ENCODE measurements around the gene TUBB. TPM values are rescaled to one million over a fixed set of nuclear protein-coding genes. Genes with fewer than 3 reads are reported as not detected.

The TUBB gene
- polyA plus RNA-seq, 1 of the 3 experiments (the other 2 are of a cell fraction), result 1,037 TPM

DNA sequence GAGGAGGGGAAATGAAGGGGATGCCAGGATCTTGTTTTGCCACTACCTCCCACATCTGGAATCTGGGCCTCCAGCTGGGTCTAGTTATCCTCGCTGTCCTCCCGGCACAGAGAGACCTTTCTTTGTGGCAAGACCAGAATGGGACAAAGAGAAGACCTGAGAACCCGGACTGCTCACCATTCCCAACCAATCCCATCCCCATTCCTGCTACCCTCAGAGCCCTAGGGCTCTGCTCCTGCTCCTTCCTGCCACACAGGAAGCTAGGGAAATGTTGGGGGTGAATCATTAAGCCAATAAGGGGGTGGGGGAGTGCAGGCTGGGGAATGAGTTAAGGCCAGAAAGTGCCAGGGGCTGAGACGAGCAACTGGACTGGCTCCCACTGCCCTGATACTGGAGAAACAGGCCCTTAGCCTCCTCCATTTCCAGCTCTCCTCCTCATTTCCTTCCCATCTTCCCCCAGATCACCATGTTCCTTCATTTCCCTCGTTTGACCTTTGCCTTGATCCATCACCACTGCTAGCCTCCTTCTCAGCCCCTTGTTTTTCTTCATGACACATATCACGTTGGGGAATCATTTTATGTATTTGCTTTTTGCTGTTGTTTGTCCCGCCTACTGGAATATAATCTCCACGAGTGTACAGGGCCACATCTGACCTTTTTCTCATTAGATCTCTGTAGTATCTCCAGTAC is 28.8 kb downstream of the TUBB start:
- peak overlapping the region; percentile 2; the same call in 1 of the 2 replicates for H3K9ac ChIP-seq
- TF ChIP-seq USF1 (IDR thresholded peaks at IDR 0.05; ENCODE audit: borderline replicate concordance, low read depth), result no peak
- TF ChIP-seq, protein P1, sequence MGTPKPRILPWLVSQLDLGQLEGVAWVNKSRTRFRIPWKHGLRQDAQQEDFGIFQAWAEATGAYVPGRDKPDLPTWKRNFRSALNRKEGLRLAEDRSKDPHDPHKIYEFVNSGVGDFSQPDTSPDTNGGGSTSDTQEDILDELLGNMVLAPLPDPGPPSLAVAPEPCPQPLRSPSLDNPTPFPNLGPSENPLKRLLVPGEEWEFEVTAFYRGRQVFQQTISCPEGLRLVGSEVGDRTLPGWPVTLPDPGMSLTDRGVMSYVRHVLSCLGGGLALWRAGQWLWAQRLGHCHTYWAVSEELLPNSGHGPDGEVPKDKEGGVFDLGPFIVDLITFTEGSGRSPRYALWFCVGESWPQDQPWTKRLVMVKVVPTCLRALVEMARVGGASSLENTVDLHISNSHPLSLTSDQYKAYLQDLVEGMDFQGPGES (IDR thresholded peaks at IDR 0.05; ENCODE audit: low read depth, low read length), result no peak
- no peak for TF ChIP-seq RFX5 (IDR thresholded peaks at IDR 0.05; ENCODE audit: low read length)
- peak overlapping the region; percentile 29; the same call in 1 of the 2 replicates for H3K4me2 ChIP-seq
- no peaks in the 10 kb centered on the region for H3K79me2 ChIP-seq (ENCODE audit: insufficient read depth)
- no peaks in the 10 kb centered on the region for H3K9me3 ChIP-seq
- 55% methylated on average over 8 of the region's 8 CpGs for WGBS (ENCODE audit: low lambda C conversion rate)
- H3F3A ChIP-seq (replicated peaks; ENCODE audit: insufficient read depth), result peaks cover 41% of the 10 kb centered on the region
- DNase-seq, result no peak
- no peak overlapping the region for H3K4me3 ChIP-seq (ENCODE audit: low read depth in 2 of 2, low read length in 1 of 2)
- CTCF ChIA-PET, result no interaction called here
- H3K4me1 ChIP-seq (ENCODE audit: control insufficient read depth in 1 of 2, insufficient read depth in 2 of 2, low read depth in 1 of 2, low read length in 1 of 2), result peaks cover 16 to 37% of the 10 kb centered on the region in 2 experiments; a peak in 3 of 4 replicates
- H4K20me1 ChIP-seq (ENCODE audit: insufficient read depth), result no peaks in the 10 kb centered on the region
- no peaks in the 10 kb centered on the region for H3K36me3 ChIP-seq (replicated peaks in 1 of 2; ENCODE audit: control insufficient read depth in 1 of 2, insufficient read depth in 2 of 2, low read length in 1 of 2)
- peak overlapping the region in 1 of 2 experiments; percentile 65; a peak in 2 of 4 replicates for H3K27ac ChIP-seq (ENCODE audit: low read depth in 2 of 2, low read length in 1 of 2)
- H3K9me2 ChIP-seq, result no peaks in the 10 kb centered on the region
- peak overlapping the region; percentile 40; the same call in 1 of the 2 replicates for H2AFZ ChIP-seq (ENCODE audit: low read depth)
- POLR2A ChIA-PET, result no interaction called here
- H3K27me3 ChIP-seq (ENCODE audit: insufficient read depth), result no peaks in the 10 kb centered on the region

- DNase-seq, result no peak
- H3K4me1 ChIP-seq (ENCODE audit: control insufficient read depth in 1 of 2, insufficient read depth in 2 of 2, low read depth in 1 of 2, low read length in 1 of 2), result peaks cover 16 to 37% of the 10 kb centered on the region in 2 experiments; a peak in 3 of 4 replicates
- H3K27me3 ChIP-seq (ENCODE audit: insufficient read depth), result no peaks in the 10 kb centered on the region
- ChIA-PET POLR2A (no interaction called here), CTCF (interaction anchor here (0.9 to 1.1 kb wide), 2 partner anchors 19 to 87 kb away, joined by 3 read pairs; no protein-coding TSS in a partner anchor)
- H3K9me2 ChIP-seq, result no peaks in the 10 kb centered on the region
- peak overlapping the region; percentile 40; the same call in 1 of the 2 replicates for H2AFZ ChIP-seq (ENCODE audit: low read depth)
- peak overlapping the region; percentile 2; the same call in 1 of the 2 replicates for H3K9ac ChIP-seq
- H3K4me2 ChIP-seq, result peak overlapping the region; percentile 16; the same call in 1 of the 2 replicates
- H4K20me1 ChIP-seq (ENCODE audit: insufficient read depth), result no peaks in the 10 kb centered on the region
- 78% methylated on average over 12 of the region's 12 CpGs for WGBS (ENCODE audit: low lambda C conversion rate)
- peak overlapping the region in 1 of 2 experiments; percentile 65; a peak in 1 of 4 replicates for H3K27ac ChIP-seq (ENCODE audit: low read depth in 2 of 2, low read length in 1 of 2)
- H3K4me3 ChIP-seq (ENCODE audit: low read depth in 2 of 2, low read length in 1 of 2), result no peak overlapping the region
- H3K79me2 ChIP-seq (ENCODE audit: insufficient read depth), result no peaks in the 10 kb centered on the region
- no peaks in the 10 kb centered on the region for H3K36me3 ChIP-seq (replicated peaks in 1 of 2; ENCODE audit: control insufficient read depth in 1 of 2, insufficient read depth in 2 of 2, low read length in 1 of 2)
- H3F3A ChIP-seq (replicated peaks; ENCODE audit: insufficient read depth), result peaks cover 41% of the 10 kb centered on the region
- no peaks in the 10 kb centered on the region for H3K9me3 ChIP-seq
- TF ChIP-seq RFX5 (IDR thresholded peaks at IDR 0.05; ENCODE audit: low read length) (no peak), CHD2 (IDR thresholded peaks at IDR 0.05; ENCODE audit: low read length, partially characterized antibody) (no peak), ZBTB33 (IDR thresholded peaks at IDR 0.05; ENCODE audit: borderline replicate concordance, low read depth) (no peak), EZH2phosphoT487 (IDR thresholded peaks at IDR 0.05; ENCODE audit: borderline replicate concordance, low read depth) (no peak), FOXM1 (IDR thresholded peaks at IDR 0.05; ENCODE audit: low read depth) (no peak), USF1 (IDR thresholded peaks at IDR 0.05; ENCODE audit: borderline replicate concordance, low read depth) (no peak), USF2 (IDR thresholded peaks at IDR 0.05; ENCODE audit: borderline replicate concordance, low read depth, low read length) (no peak), CTCF (IDR thresholded peaks at IDR 0.05) (no peak), GABPA (IDR thresholded peaks at IDR 0.05; ENCODE audit: low read depth) (no peak), MAX (IDR thresholded peaks at IDR 0.05; ENCODE audit: low read depth) (no peak), SIN3A (IDR thresholded peaks at IDR 0.05; ENCODE audit: borderline replicate concordance, low read depth, low read length) (no peak), RCOR1 (IDR thresholded peaks at IDR 0.05; ENCODE audit: low read length) (no peak), TAF1 (IDR thresholded peaks at IDR 0.05; ENCODE audit: borderline replicate concordance, low read depth, low read length) (no peak)
Observed at GRCh38 chr6:30749554-30750378, 29.6 kb downstream of the TUBB start.
